C4-2B (cell line): ENCODE measurements around the gene ZW10.

Experiments
- CTCF ChIP-seq: fragments of 450-650 bp; conservative IDR thresholded peaks from 2 replicates; pipeline ENCODE4 v1.5.1; 2017; ENCODE audit warnings: mild to moderate bottlenecking
- ZFX ChIP-seq: fragments of 450-650 bp; IDR thresholded peaks from 2 replicates; pipeline ENCODE4 v1.6.1; 2017

GRCh38 chr11:113715273-113715672 lies 58.2 kb downstream of the ZW10 start:
- TF ChIP-seq CTCF (no peak), ZFX (no peak)
